SK-N-SH (cell line): ENCODE results near the gene SFRP5. TPM values are rescaled to one million over a fixed set of nuclear protein-coding genes. Genes with fewer than 3 reads are reported as not detected.

Experiments
- CTCF ChIA-PET: fragments of 300-600, 350-600 bp; formaldehyde crosslinking; extraction: SDS; loops from one replicate; lab custom pipeline; 2021; lab: Yijun Ruan, JAX
- POLR2A ChIA-PET: fragments of 350-600 bp; sonication (Branson Sonifier 250); formaldehyde crosslinking; extraction: SDS; loops from one replicate; lab custom pipeline; 2020; ENCODE audit warnings: antibody characterized with exemption, inconsistent platforms; lab: Yijun Ruan, JAX
- DNase-seq: peaks from one replicate; pipeline ENCODE4 v3.0.0; 2012
- H2AFZ ChIP-seq: fragments of 200-600 bp; sonication (generic); 2 replicates; pipeline ENCODE4 v1.8.1; 2016; ENCODE audit warnings: antibody characterized with exemption, mild to moderate bottlenecking, low read depth
- H3F3A ChIP-seq: fragments of 200-600 bp; sonication (generic); replicated peaks from 2 replicates; pipeline ENCODE3; 2016; ENCODE audit warnings: antibody characterized with exemption, mild to moderate bottlenecking; ENCODE audit not compliant: insufficient read depth
- H3K27ac ChIP-seq, 2 experiments: fragments of 200-500 bp in 1 of 2; fragments of 200-600 bp in 1 of 2; sonication (Bioruptor generic) in 1 of 2; sonication (generic), shearing (Covaris generic) in 1 of 2; 2 replicates each; pipeline versions ENCODE4 v1.5.1 to v1.6.1; 2014 to 2016; ENCODE audit warnings: low read depth in 2 of 2, inconsistent platforms in 1 of 2, low read length in 1 of 2, mild to moderate bottlenecking in 1 of 2, mixed read lengths in 1 of 2
- H3K27me3 ChIP-seq: fragments of 200-600 bp; sonication (generic), shearing (Covaris generic); 2 replicates; pipeline ENCODE4 v1.6.1; 2016; ENCODE audit warnings: mixed run types; ENCODE audit not compliant: insufficient read depth
- H3K36me3 ChIP-seq, 2 experiments: fragments of 200-500 bp in 1 of 2; fragments of 200-600 bp in 1 of 2; sonication (Bioruptor generic) in 1 of 2; sonication (generic) in 1 of 2; replicated peaks in 1 of 2; 2 replicates each; pipeline versions ENCODE3 to v1.5.1; 2014 to 2016; ENCODE audit warnings: low read length in 1 of 2, mild to moderate bottlenecking in 1 of 2; ENCODE audit not compliant: insufficient read depth in 2 of 2, control insufficient read depth in 1 of 2
- H3K4me1 ChIP-seq, 2 experiments: fragments of 200-500 bp in 1 of 2; fragments of 200-600 bp in 1 of 2; sonication (Bioruptor generic) in 1 of 2; sonication (generic), shearing (Covaris generic) in 1 of 2; 2 replicates each; pipeline versions ENCODE4 v1.5.1 to v1.6.1; 2014 to 2016; ENCODE audit warnings: low read depth in 1 of 2, low read length in 1 of 2, mixed run types in 1 of 2; ENCODE audit not compliant: insufficient read depth in 2 of 2, control insufficient read depth in 1 of 2
- H3K4me2 ChIP-seq: fragments of 200-600 bp; sonication (generic), shearing (Covaris generic); 2 replicates; pipeline ENCODE4 v1.6.1; 2017; ENCODE audit warnings: mixed run types
- H3K4me3 ChIP-seq, 2 experiments: fragments of 200-500 bp in 1 of 2; fragments of 200-600 bp in 1 of 2; sonication (Bioruptor generic) in 1 of 2; sonication (generic), shearing (Covaris generic) in 1 of 2; 2 replicates each; pipeline versions ENCODE4 v1.5.1 to v1.8.1; 2014 to 2016; ENCODE audit warnings: low read depth in 2 of 2, inconsistent platforms in 1 of 2, low read length in 1 of 2, mild to moderate bottlenecking in 1 of 2, mixed read lengths in 1 of 2, moderate library complexity in 1 of 2
- H3K79me2 ChIP-seq: fragments of 200-600 bp; sonication (generic); 2 replicates; pipeline ENCODE4 v1.8.1; 2017; ENCODE audit warnings: mild to moderate bottlenecking; ENCODE audit not compliant: insufficient read depth
- H3K9ac ChIP-seq: fragments of 200-600 bp; sonication (generic); 2 replicates; pipeline ENCODE4 v1.6.1; 2017; ENCODE audit warnings: mixed run types
- H3K9me2 ChIP-seq: fragments of 200-600 bp; sonication (generic); 2 replicates; pipeline ENCODE4 v1.6.1; 2017; ENCODE audit warnings: mixed run types
- H3K9me3 ChIP-seq: fragments of 200-600 bp; sonication (generic); 2 replicates; pipeline ENCODE4 v1.6.1; 2017; ENCODE audit warnings: mixed run types, mild to moderate bottlenecking, moderate library complexity
- H4K20me1 ChIP-seq: fragments of 200-600 bp; sonication (generic); 2 replicates; pipeline ENCODE4 v1.6.1; 2017; ENCODE audit warnings: mild to moderate bottlenecking, mixed run types; ENCODE audit not compliant: insufficient read depth
- CHD2 ChIP-seq: fragments of 150-350 bp; IDR thresholded peaks from 2 replicates; pipeline ENCODE4 v1.6.1; 2018; ENCODE audit warnings: low read length; ENCODE audit not compliant: partially characterized antibody
- CTCF ChIP-seq: fragments of 200-600 bp; sonication (generic); IDR thresholded peaks from 2 replicates; pipeline ENCODE4 v1.6.1; 2017; ENCODE audit warnings: antibody characterized with exemption, mild to moderate bottlenecking, moderate library complexity
- EZH2phosphoT487 ChIP-seq: fragments of 200-600 bp; sonication (generic); IDR thresholded peaks from 2 replicates; pipeline ENCODE4 v1.6.1; 2017; ENCODE audit warnings: low read depth, mixed run types, mild to moderate bottlenecking, antibody characterized with exemption, moderate library complexity, borderline replicate concordance
- FOSL2 ChIP-seq: IDR thresholded peaks from 2 replicates; pipeline ENCODE4 v1.4.0; 2012; ENCODE audit warnings: low read depth, mild to moderate bottlenecking, moderate library complexity, borderline replicate concordance
- FOXM1 ChIP-seq: IDR thresholded peaks from 2 replicates; pipeline ENCODE4 v1.4.0; 2012; ENCODE audit warnings: low read depth, mild to moderate bottlenecking
- GATA2 ChIP-seq: sonication (generic); formaldehyde crosslinking; IDR thresholded peaks from 2 replicates; pipeline ENCODE4 v1.5.0; 2020; ENCODE audit warnings: mild to moderate bottlenecking, missing genetic modification reagents
- IRF3 ChIP-seq: fragments of 150-350 bp; IDR thresholded peaks from 2 replicates; pipeline ENCODE4 v1.6.1; 2016; ENCODE audit warnings: mild to moderate bottlenecking, low read depth, low read length
- MXI1 ChIP-seq: IDR thresholded peaks from 2 replicates; pipeline ENCODE4 v1.6.1; 2012; ENCODE audit warnings: mild to moderate bottlenecking, low read depth, low read length, improper control_type of control experiment
- NFIC ChIP-seq: IDR thresholded peaks from 2 replicates; pipeline ENCODE4 v1.4.0; 2012; ENCODE audit warnings: borderline replicate concordance
- NRF1 ChIP-seq: IDR thresholded peaks from 2 replicates; pipeline ENCODE4 v1.6.1; 2012; ENCODE audit warnings: low read depth, mild to moderate bottlenecking, low read length
- RAD21 ChIP-seq: IDR thresholded peaks from 2 replicates; pipeline ENCODE4 v1.6.1; 2012; ENCODE audit warnings: mild to moderate bottlenecking, low read length
- RCOR1 ChIP-seq: fragments of 150-350 bp; IDR thresholded peaks from 2 replicates; pipeline ENCODE4 v1.6.1; 2017; ENCODE audit warnings: antibody characterized with exemption, low read length
- REST ChIP-seq: IDR thresholded peaks from 2 replicates; pipeline ENCODE4 v1.6.1; 2012; ENCODE audit warnings: mild to moderate bottlenecking, low read depth, low read length, moderate library complexity
- RFX5 ChIP-seq: IDR thresholded peaks from 2 replicates; pipeline ENCODE4 v1.6.1; 2012; ENCODE audit warnings: mild to moderate bottlenecking, improper control_type of control experiment, low read length
- SIN3A ChIP-seq: IDR thresholded peaks from 2 replicates; pipeline ENCODE4 v1.6.1; 2012; ENCODE audit warnings: low read depth, mild to moderate bottlenecking, low read length, moderate library complexity, borderline replicate concordance
- TCF12 ChIP-seq: IDR thresholded peaks from 2 replicates; pipeline ENCODE4 v1.4.0; 2012
- TEAD4 ChIP-seq: IDR thresholded peaks from 2 replicates; pipeline ENCODE4 v1.4.0; 2012; ENCODE audit warnings: mild to moderate bottlenecking, borderline replicate concordance; ENCODE audit not compliant: insufficient read depth
- USF1 ChIP-seq: IDR thresholded peaks from 2 replicates; pipeline ENCODE4 v1.4.0; 2012; ENCODE audit warnings: low read depth, borderline replicate concordance
- WGBS: methylation state at CpG from one replicate; pipeline ENCODE4 v1.1.6; 2017; ENCODE audit warnings: low lambda C conversion rate; 5-methylcytosine and 5-hydroxymethylcytosine counted together
- polyA plus RNA-seq, 3 experiments: library from polyadenylated mRNA; depleted of rRNA; stranded (reverse); fragments of >200 nt; gene quantifications; 2 replicates each; pipeline ENCODE4 v1.2.3, GENCODE V29; 2012

The SFRP5 gene
- polyA plus RNA-seq, 1 of the 3 experiments (the other 2 are of a cell fraction), result not detected

GRCh38 chr10:97754726-97755125 lies 17.1 kb downstream of the SFRP5 start:
- 68% methylated on average over 4 of the region's 4 CpGs for WGBS
- no peak for DNase-seq
- Histone ChIP-seq H3K4me1 (peaks cover 0 to 6% of the 10 kb centered on the region in 2 experiments; a peak in 1 of 4 replicates), H3K36me3 (peaks cover 33 to 82% of the 10 kb centered on the region in 2 experiments), H2AFZ (no peak overlapping the region), H4K20me1 (no peaks in the 10 kb centered on the region), H3K4me2 (no peak overlapping the region), H3K79me2 (no peaks in the 10 kb centered on the region), H3K9me3 (no peaks in the 10 kb centered on the region), H3K27ac (no peak overlapping the region), H3K9ac (no peak overlapping the region), H3K27me3 (no peaks in the 10 kb centered on the region), H3F3A (no peaks in the 10 kb centered on the region), H3K9me2 (no peaks in the 10 kb centered on the region), H3K4me3 (no peak overlapping the region)
- POLR2A ChIA-PET, result no interaction called here
- CTCF ChIA-PET, result interaction anchor here (0.6 to 13.8 kb wide), 6 partner anchors 9 to 1214 kb away, joined by 3 to 162 read pairs (median 4); partner anchors contain the start of gene SFRP5
- no peak for TF ChIP-seq REST
- no peak for TF ChIP-seq IRF3
- no peak for TF ChIP-seq TCF12
- TF ChIP-seq USF1, result no peak
- TF ChIP-seq CTCF, result no peak
- TF ChIP-seq FOSL2, result no peak
- no peak for TF ChIP-seq SIN3A
- no peak for TF ChIP-seq NRF1
- no peak for TF ChIP-seq FOXM1
- TF ChIP-seq RCOR1, result no peak
- no peak for TF ChIP-seq CHD2
- TF ChIP-seq EZH2phosphoT487, result no peak
- TF ChIP-seq NFIC, result no peak
- no peak for TF ChIP-seq MXI1
- TF ChIP-seq RAD21, result no peak
- no peak for TF ChIP-seq GATA2
- TF ChIP-seq TEAD4, result no peak
- no peak for TF ChIP-seq RFX5
